ENCODE measurements around the gene CELA2A. TPM values are rescaled to one million over a fixed set of nuclear protein-coding genes. Genes with fewer than 3 reads are reported as not detected.

Gene CELA2A
- total and polyA plus RNA-seq, 2 donors (not counting 3 experiments of a cell fraction or from before 2014, with no cell fraction given) = not detected

- BruUV-seq (replicated peaks) = no TSS peak
- Histone ChIP-seq H4K20me1 (replicated peaks; ENCODE audit: control insufficient read depth, extremely low read depth, insufficient read depth, low read length) (no peaks in the 10 kb centered on the region), H3K9me3 (replicated peaks; ENCODE audit: control insufficient read depth, insufficient read depth, low read length) (no peaks in the 10 kb centered on the region), H3K4me2 (ENCODE audit: insufficient read depth, low read length) (no peak overlapping the region), H3K9ac (replicated peaks; ENCODE audit: extremely low read depth, insufficient read depth, low read length) (no peak overlapping the region), H3K79me2 (ENCODE audit: control insufficient read depth, insufficient read depth, low read length) (no peaks in the 10 kb centered on the region), H3K4me1 (ENCODE audit: control insufficient read depth, extremely low read depth, insufficient read depth, low read length) (no peaks in the 10 kb centered on the region), H3K36me3 (ENCODE audit: control insufficient read depth in 2 of 2, extremely low read depth in 1 of 2, insufficient read depth in 2 of 2, low read length in 2 of 2) (no peaks in the 10 kb centered on the region), H3K4me3 (replicated peaks in 1 of 3; ENCODE audit: insufficient read depth in 1 of 3, low read depth in 1 of 3, low read length in 3 of 3) (no peak overlapping the region), H3K27ac (ENCODE audit: insufficient read depth, low read depth, low read length) (no peak overlapping the region), H3K9me1 (replicated peaks; ENCODE audit: control insufficient read depth, extremely low read depth, insufficient read depth, low read length) (no peaks in the 10 kb centered on the region), H3K27me3 (ENCODE audit: control insufficient read depth in 2 of 2, insufficient read depth in 2 of 2, low read length in 2 of 2) (peaks cover 0 to 2% of the 10 kb centered on the region in 2 experiments), H2AFZ (ENCODE audit: low read depth, low read length) (no peak overlapping the region)
- intact Hi-C loops (cut with micrococcal nuclease) (no loop called here), dilution Hi-C loops (cut with MboI; ENCODE audit: extremely low pct_ligation_motif_present, low sequenced_read_pairs) (no loop called here)
- POLR2A ChIA-PET = no interaction called here
- TF ChIP-seq MAX (IDR thresholded peaks at IDR 0.05; ENCODE audit: insufficient read depth, insufficient read length) = no peak
- no peak for TF ChIP-seq FOS (IDR thresholded peaks at IDR 0.05; ENCODE audit: borderline replicate concordance, insufficient read depth, low read length)
- no peak for TF ChIP-seq EZH2 (IDR thresholded peaks at IDR 0.05; ENCODE audit: borderline replicate concordance, low read depth, low read length, severe bottlenecking)
- TF ChIP-seq JUN (IDR thresholded peaks at IDR 0.05; ENCODE audit: borderline replicate concordance, insufficient read depth, insufficient read length, low read depth) = no peak
- no peak for TF ChIP-seq GATA2 (IDR thresholded peaks at IDR 0.05; ENCODE audit: insufficient read depth, insufficient read length, low read depth, low read length)
- no peak for TF ChIP-seq POLR2AphosphoS5 (IDR thresholded peaks at IDR 0.05; ENCODE audit: insufficient read depth, low read depth, low read length)
- TF ChIP-seq MYC (IDR thresholded peaks at IDR 0.05; ENCODE audit: low read depth, low read length) = no peak
- no peak for TF ChIP-seq CTCF (IDR thresholded peaks at IDR 0.05; ENCODE audit: extremely low read depth in 1 of 2, insufficient read depth in 1 of 2, low read depth in 1 of 2, low read length in 2 of 2)
- no peak for TF ChIP-seq POLR2A (IDR thresholded peaks at IDR 0.05; ENCODE audit: low read depth, low read length)
- DNase-seq (ENCODE audit: low read depth, low spot score) = no peak
- FAIRE-seq = no peak
- CTCF ChIA-PET = no interaction called here
Observed at GRCh38 chr1:15442119-15442518, 14.4 kb upstream of the CELA2A start.

Data from endothelial cell of umbilical vein (primary cell).